Skeletal muscle satellite cell (primary cell): ENCODE data around the gene NDOR1.
A peak's percentile ranks its signal among the peaks of the same experiment; 100 is the strongest.

Experiments used
- H3K27me3 ChIP-seq: 2 replicates; pipeline ENCODE4 v1.7.0; 2013; ENCODE audit warnings: low read length; ENCODE audit not compliant: control insufficient read depth, insufficient read depth
- H3K36me3 ChIP-seq: 2 replicates; pipeline ENCODE4 v1.7.0; 2013; ENCODE audit warnings: mild to moderate bottlenecking, control low read depth, low read length; ENCODE audit not compliant: insufficient read depth
- H3K4me1 ChIP-seq: 2 replicates; pipeline ENCODE4 v1.7.0; 2013; ENCODE audit warnings: low read length; ENCODE audit not compliant: control insufficient read depth, insufficient read depth
- H3K4me2 ChIP-seq: 2 replicates; pipeline ENCODE4 v1.7.0; 2013; ENCODE audit warnings: mild to moderate bottlenecking, low read length
- H3K4me3 ChIP-seq: 2 replicates; pipeline ENCODE4 v1.7.0; 2013; ENCODE audit warnings: low read length
- H3K9ac ChIP-seq: 2 replicates; pipeline ENCODE4 v1.7.0; 2013; ENCODE audit warnings: mild to moderate bottlenecking, low read depth, low read length, moderate library complexity
- H3K9me3 ChIP-seq: replicated peaks from 2 replicates; pipeline ENCODE4 v1.7.0; 2013; ENCODE audit warnings: mild to moderate bottlenecking, control low read depth, low read length

Gene NDOR1

DNA sequence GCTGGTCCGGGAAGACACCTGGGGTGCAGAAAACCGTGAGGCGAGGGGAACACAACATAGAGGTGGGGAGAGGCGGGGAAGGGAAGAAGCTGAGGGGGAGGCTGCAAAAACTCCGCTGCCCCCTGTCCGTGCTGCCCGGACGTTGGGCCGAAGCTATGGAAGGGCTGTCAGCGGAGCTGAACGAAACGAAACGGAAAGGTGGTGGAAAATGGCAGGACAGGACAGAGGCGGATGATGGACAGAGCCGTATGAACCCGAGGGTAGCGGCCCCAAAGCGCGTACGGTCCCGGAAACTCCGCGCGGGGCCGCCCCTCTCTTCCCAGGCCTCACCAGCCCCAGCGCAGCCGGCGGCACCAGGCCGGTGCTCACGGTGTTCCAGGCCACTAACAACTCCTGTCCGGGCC, 17.4 kb upstream of the NDOR1 start:
- Histone ChIP-seq H3K4me2 (peak overlapping the region; percentile 91), H3K4me3 (peak overlapping the region; percentile 95), H3K9ac (peak overlapping the region; percentile 95), H3K4me1 (peaks cover 25% of the 10 kb centered on the region), H3K9me3 (no peaks in the 10 kb centered on the region), H3K36me3 (peaks cover 53% of the 10 kb centered on the region), H3K27me3 (no peaks in the 10 kb centered on the region)

DNA sequence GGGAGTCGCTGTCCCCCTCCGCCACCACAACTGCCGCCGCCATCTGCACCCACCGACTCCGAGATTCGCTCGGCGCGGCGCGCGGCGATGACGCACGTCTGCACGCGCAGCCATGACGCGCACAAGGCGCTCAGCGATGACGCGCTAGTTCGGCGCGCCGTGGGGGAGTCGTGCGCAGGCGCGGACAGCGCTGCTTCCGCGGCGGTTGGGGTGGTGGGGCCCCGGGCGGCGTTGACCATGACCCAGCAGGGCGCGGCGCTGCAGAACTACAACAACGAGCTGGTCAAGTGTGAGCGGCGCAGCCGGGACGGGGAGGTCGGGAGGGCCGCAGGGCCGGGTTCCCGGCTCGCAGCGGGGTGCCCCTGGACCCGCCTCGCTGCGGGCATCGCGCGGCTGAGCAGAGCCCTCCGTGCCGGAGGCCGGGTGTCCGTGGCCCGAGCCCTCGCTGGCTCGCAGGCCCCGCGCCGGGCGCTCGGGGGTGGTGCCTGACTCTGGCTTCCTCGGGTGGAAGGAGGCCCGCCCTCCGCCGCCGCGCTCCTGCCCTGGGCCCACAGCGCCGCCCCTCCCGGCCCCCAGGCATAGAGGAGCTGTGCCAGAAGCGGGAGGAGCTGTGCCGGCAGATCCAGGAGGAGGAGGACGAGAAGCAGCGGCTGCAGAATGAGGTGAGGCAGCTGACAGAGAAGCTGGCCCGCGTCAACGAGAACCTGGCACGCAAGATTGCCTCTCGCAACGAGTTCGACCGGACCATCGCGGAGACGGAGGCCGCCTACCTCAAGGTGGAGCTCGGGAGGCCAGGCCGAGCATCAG, 16.8 kb upstream of the NDOR1 start, which contains the start of the genes ANAPC2 and SSNA1:
ANAPC2 (minus strand) TSS at position 71 of the 807 bp plus-strand sequence; CDS start at position 43, 28 bp downstream.
SSNA1 (plus strand) TSS at position 187 of the 807 bp plus-strand sequence; CDS start at position 238, 51 bp downstream.
- Histone ChIP-seq H3K9ac (peak within 1 kb of the TSS; percentile 95), H3K4me2 (peak within 1 kb of the TSS; percentile 94), H3K9me3 (no peaks in the 10 kb centered on the region), H3K4me3 (peak within 1 kb of the TSS; percentile 95), H3K36me3 (peaks cover 47% of the 10 kb centered on the region), H3K27me3 (no peaks in the 10 kb centered on the region), H3K4me1 (peaks cover 25% of the 10 kb centered on the region)

DNA sequence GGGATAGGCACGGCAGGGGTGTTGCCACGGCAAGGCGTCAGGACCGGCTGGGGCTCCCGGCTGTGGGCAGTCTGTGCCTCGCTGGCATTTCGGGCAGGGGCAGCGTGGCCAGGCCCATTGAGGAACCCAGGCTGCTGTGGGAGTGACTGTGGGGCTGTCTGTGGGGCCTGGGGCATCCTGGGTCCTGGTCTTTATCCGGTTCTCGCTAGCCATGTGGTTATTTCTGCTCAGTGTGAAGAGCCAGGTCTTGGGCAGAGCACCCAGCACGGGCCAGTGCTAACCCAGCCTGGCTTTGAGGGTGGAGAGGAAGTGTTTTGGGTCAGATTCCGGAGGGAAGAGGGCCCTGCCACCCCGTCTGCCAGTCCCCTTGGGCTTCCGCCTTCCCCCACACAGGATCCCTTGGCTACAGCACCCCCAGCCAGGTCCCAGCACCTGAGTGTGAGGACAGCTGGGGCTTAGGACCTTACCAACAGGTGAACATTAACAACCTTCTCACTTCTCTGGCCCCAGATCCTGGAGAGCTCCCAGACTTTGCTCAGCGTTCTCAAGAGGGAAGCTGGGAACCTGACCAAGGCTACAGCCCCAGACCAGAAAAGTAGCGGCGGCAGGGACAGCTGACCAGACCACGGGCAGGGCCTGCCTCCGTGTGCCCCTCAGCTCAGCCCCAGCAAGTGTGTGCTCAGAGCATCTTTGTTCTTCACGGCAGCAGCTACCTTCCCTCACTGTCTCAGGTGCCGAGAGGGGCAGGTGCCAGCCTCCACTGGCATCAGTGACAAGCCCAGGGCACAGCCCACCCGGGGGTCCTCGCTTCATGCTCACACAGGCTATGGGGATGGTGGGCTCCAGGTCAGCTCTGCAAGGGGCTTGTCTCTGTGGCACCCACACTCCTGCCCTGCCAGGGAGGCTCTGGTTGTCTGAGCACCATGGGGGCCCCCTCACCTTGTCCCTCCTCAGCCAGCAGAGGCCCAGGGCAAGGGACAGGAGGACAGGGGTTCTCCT, 15.9 kb upstream of the NDOR1 start:
- Histone ChIP-seq H3K9me3 (no peaks in the 10 kb centered on the region), H3K4me3 (peak overlapping the region; percentile 95), H3K27me3 (no peaks in the 10 kb centered on the region), H3K4me2 (peak overlapping the region; percentile 94), H3K36me3 (peaks cover 38% of the 10 kb centered on the region), H3K9ac (peak overlapping the region; percentile 95), H3K4me1 (peaks cover 25% of the 10 kb centered on the region)

- peak overlapping the region; percentile 95 for H3K9ac ChIP-seq
- H3K36me3 ChIP-seq: peaks cover 35% of the 10 kb centered on the region
- peak overlapping the region; percentile 94 for H3K4me2 ChIP-seq
- H3K4me3 ChIP-seq: peak overlapping the region; percentile 95
- H3K27me3 ChIP-seq: no peaks in the 10 kb centered on the region
- no peaks in the 10 kb centered on the region for H3K9me3 ChIP-seq
- peaks cover 25% of the 10 kb centered on the region for H3K4me1 ChIP-seq
Measured at GRCh38 chr9:137190315-137190856, 15.1 kb upstream of the NDOR1 start.

- Histone ChIP-seq H3K36me3 (peaks cover 27% of the 10 kb centered on the region), H3K4me3 (no peak overlapping the region), H3K4me2 (no peak overlapping the region), H3K9me3 (no peaks in the 10 kb centered on the region), H3K27me3 (no peaks in the 10 kb centered on the region), H3K4me1 (peaks cover 25% of the 10 kb centered on the region), H3K9ac (no peak overlapping the region)
Measured at GRCh38 chr9:137191245-137191644, 14.3 kb upstream of the NDOR1 start.

DNA sequence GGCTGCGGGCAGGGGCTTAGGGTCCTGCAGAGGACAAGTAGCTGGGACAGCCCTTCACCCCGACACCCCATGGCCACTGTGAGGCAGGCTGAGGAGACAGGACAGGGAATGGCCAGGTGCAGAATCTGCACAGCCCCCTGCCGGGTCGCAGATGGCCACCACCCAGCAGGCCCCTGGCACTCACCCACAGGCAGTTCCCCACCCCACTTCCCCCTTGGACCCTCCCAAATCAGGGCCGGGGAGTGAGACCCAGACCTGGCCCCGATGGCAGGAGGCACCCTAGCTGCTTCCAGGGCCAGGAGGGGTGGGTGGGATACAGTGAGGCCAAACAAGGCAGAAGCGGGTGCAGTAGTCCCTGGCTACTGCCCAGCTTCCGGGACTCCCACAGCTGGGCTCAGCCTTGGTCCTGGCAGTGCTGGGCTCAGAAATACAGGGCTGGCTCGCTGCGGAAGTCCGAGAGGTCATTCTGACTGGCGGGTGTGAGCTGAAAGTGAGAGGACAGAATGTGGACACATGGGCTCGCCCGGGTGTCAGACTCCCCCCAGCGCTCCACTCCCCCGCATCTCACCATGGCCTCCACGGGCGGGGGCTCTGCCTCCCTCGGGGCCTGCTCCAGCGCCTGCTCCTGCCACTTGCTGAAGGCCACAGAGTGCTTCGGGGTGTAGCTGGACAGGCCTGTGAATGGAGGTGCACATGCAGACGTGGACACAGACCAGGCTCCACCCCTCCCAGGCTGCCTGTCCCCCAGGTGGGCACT, 13.6 kb upstream of the NDOR1 start:
- Histone ChIP-seq H3K27me3 (no peaks in the 10 kb centered on the region), H3K4me1 (peaks cover 20% of the 10 kb centered on the region), H3K4me2 (no peak overlapping the region), H3K4me3 (no peak overlapping the region), H3K9ac (no peak overlapping the region), H3K9me3 (no peaks in the 10 kb centered on the region), H3K36me3 (peaks cover 27% of the 10 kb centered on the region)

GRCh38 chr9:137192448-137192780, 13.1 kb upstream of the NDOR1 start:
- no peak overlapping the region for H3K4me2 ChIP-seq
- peaks cover 27% of the 10 kb centered on the region for H3K36me3 ChIP-seq
- peaks cover 14% of the 10 kb centered on the region for H3K4me1 ChIP-seq
- H3K9ac ChIP-seq: no peak overlapping the region
- no peaks in the 10 kb centered on the region for H3K9me3 ChIP-seq
- no peak overlapping the region for H3K4me3 ChIP-seq
- no peaks in the 10 kb centered on the region for H3K27me3 ChIP-seq

DNA sequence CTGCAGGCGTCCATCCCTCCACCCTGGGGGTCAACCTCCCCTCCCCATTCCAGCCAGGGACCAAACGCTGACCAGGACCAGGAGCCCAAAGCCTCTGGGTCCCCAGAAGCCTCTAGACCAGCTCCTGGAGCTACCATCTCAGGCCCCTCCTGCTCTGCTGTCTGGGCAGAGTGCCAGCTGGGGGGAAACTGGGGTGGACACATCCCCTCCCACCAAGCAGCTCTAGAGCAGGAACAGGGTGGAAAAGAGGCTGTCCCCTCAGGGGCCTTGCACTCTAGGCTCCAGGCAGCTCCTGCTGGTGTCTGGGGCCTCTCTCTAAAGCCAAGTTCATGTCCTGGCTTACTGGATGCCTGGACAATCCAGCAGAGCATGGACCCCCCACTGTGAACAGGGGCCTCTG, 12.6 kb upstream of the NDOR1 start:
- peaks cover 27% of the 10 kb centered on the region for H3K36me3 ChIP-seq
- H3K9ac ChIP-seq: no peak overlapping the region
- H3K9me3 ChIP-seq: no peaks in the 10 kb centered on the region
- H3K4me2 ChIP-seq: no peak overlapping the region
- H3K27me3 ChIP-seq: no peaks in the 10 kb centered on the region
- no peak overlapping the region for H3K4me3 ChIP-seq
- peaks cover 14% of the 10 kb centered on the region for H3K4me1 ChIP-seq

GRCh38 chr9:137193771-137194170, 11.7 kb upstream of the NDOR1 start:
- Histone ChIP-seq H3K9me3 (no peaks in the 10 kb centered on the region), H3K4me1 (peaks cover 23% of the 10 kb centered on the region), H3K36me3 (peaks cover 27% of the 10 kb centered on the region), H3K4me3 (no peak overlapping the region), H3K27me3 (no peaks in the 10 kb centered on the region), H3K4me2 (no peak overlapping the region), H3K9ac (no peak overlapping the region)

GRCh38 chr9:137194388-137194787, 11.1 kb upstream of the NDOR1 start:
- no peak overlapping the region for H3K4me2 ChIP-seq
- H3K27me3 ChIP-seq: no peaks in the 10 kb centered on the region
- no peak overlapping the region for H3K9ac ChIP-seq
- peaks cover 28% of the 10 kb centered on the region for H3K4me1 ChIP-seq
- H3K9me3 ChIP-seq: no peaks in the 10 kb centered on the region
- H3K36me3 ChIP-seq: peaks cover 27% of the 10 kb centered on the region
- H3K4me3 ChIP-seq: no peak overlapping the region
